OCI-LY1 (cell line): ENCODE data around the gene ESYT2.

ENCODE experiments used
- CTCF ChIP-seq: fragments of 200-600 bp; sonication (generic), shearing (Covaris generic); IDR thresholded peaks from 2 replicates; pipeline ENCODE4 v1.5.1; 2017; ENCODE audit warnings: mild to moderate bottlenecking, antibody characterized with exemption, low read length, moderate library complexity, mixed read lengths
- EZH2 ChIP-seq: fragments of 200-600 bp; sonication (generic), shearing (Covaris generic); IDR thresholded peaks from 2 replicates; pipeline ENCODE4 v1.8.0; 2017; ENCODE audit warnings: borderline replicate concordance, mixed run types, mild to moderate bottlenecking, antibody characterized with exemption, low read length, moderate library complexity, mixed read lengths

GRCh38 chr7:158763454-158764033 is 65.8 kb downstream of the ESYT2 start:
- no peak for TF ChIP-seq CTCF
- TF ChIP-seq EZH2: no peak
